Measurements from ENCODE around the gene TASOR2. TPM values are rescaled to one million over a fixed set of nuclear protein-coding genes. Genes with fewer than 3 reads are reported as not detected.

TASOR2 gene
- total and polyA plus RNA-seq, 9 of the 15 experiments (the other 6 are each of a cell fraction or from before 2014, with no cell fraction given) = 12.7 to 75.3 (median 52.3) TPM

GRCh38 chr10:5666008-5666840 is 18.4 kb upstream of the TASOR2 start, which contains the start of gene ASB13 (continued):
- TF ChIP-seq ZNF609 (CRISPR knock-in tag; IDR thresholded peaks at IDR 0.05; ENCODE audit: borderline replicate concordance) = no peak
- TF ChIP-seq ZBTB8A (IDR thresholded peaks at IDR 0.05; ENCODE audit: partially characterized antibody) = no peak
- no peak for TF ChIP-seq TAF15 (IDR thresholded peaks at IDR 0.05; ENCODE audit: low read depth, low read length)
- TF ChIP-seq RAD51 (IDR thresholded peaks at IDR 0.05; ENCODE audit: borderline replicate concordance, low read depth) = no peak
- TF ChIP-seq JUN (IDR thresholded peaks at IDR 0.05; ENCODE audit: borderline replicate concordance, low read depth, low read length) = no peak
- no peak for TF ChIP-seq JUN (CRISPR knock-in tag; IDR thresholded peaks at IDR 0.05; ENCODE audit: borderline replicate concordance)
- TF ChIP-seq HMG20A (CRISPR knock-in tag; conservative IDR thresholded peaks at IDR 0.05) = no peak
- TF ChIP-seq OTX1 (CRISPR knock-in tag; IDR thresholded peaks at IDR 0.05) = no peak
- no peak for TF ChIP-seq ZFP30 (CRISPR knock-in tag; IDR thresholded peaks at IDR 0.05; ENCODE audit: borderline replicate concordance)
- TF ChIP-seq CEBPZ (IDR thresholded peaks at IDR 0.05; ENCODE audit: borderline replicate concordance, low read depth, low read length) = no peak
- TF ChIP-seq MYNN (IDR thresholded peaks at IDR 0.05) = no peak
- TF ChIP-seq MYNN (CRISPR knock-in tag; IDR thresholded peaks at IDR 0.05) = no peak
- TF ChIP-seq NFATC3 (IDR thresholded peaks at IDR 0.05) = no peak
- TF ChIP-seq ZNF75A (CRISPR knock-in tag; IDR thresholded peaks at IDR 0.05) = no peak
- TF ChIP-seq ILF3 (IDR thresholded peaks at IDR 0.05; ENCODE audit: borderline replicate concordance) = no peak

Data from K562 (cell line).